C4-2B (cell line): Measurements from ENCODE around the gene DOC2A.

ENCODE experiments used
- CTCF ChIP-seq: fragments of 450-650 bp; conservative IDR thresholded peaks from 2 replicates; pipeline ENCODE4 v1.5.1; 2017; ENCODE audit warnings: mild to moderate bottlenecking
- ZFX ChIP-seq: fragments of 450-650 bp; IDR thresholded peaks from 2 replicates; pipeline ENCODE4 v1.6.1; 2017

- no peak for TF ChIP-seq CTCF
- TF ChIP-seq ZFX, result no peak
Measured at GRCh38 chr16:29962344-29962994, 48.4 kb downstream of the DOC2A start.
